Eye (tissue), 1 donor: Measurements from ENCODE around the gene DYNLL1.
A peak's percentile ranks its signal among the peaks of the same experiment; 100 is the strongest.
"Not testable (repeated sequence)": the region's sequence is repeated elsewhere in the genome, so short reads cannot be mapped to it uniquely, and the experiment has no call there.

Experiments
- DNase-seq: peaks from one replicate; pipeline ENCODE4 v3.0.0-alpha.2; 2015

The DYNLL1 gene

DNA sequence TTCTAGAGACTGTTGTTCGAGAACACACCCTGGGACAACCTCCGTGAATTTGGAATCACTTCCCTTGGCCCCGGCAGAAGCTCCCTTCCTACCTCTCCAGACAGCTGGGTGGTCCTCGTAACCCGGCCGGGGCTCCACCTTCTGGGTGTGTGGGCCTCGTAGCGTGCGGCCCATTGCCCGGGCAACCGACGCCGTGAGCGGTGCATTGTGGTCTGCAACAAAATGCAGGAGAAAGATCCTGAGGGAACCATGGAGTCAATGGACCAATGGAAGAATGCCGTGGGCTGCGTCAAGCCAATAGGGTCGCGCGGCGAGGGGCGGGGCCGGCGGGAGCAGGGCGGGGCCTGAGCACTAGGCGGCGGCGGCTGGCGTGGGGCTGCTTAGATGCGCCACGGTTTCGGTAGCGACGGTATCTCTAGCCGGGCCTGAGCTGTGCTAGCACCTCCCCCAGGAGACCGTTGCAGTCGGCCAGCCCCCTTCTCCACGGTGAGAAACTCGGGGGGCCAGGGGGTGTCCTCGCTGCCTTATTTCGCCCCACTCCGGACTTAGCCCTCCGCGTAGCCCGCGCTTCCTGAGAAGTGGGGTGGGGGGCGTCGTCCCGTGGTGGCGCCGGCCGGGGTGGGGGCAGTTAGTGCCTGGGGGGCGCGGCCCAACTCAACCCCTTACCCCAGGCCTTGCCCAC, at the start of gene DYNLL1:
Gene DYNLL1 (plus strand): TSS at position 383 of the 682 bp plus-strand sequence. CDS start 309 bp downstream, outside the sequence.
- DNase-seq: peak; percentile 100

DNA sequence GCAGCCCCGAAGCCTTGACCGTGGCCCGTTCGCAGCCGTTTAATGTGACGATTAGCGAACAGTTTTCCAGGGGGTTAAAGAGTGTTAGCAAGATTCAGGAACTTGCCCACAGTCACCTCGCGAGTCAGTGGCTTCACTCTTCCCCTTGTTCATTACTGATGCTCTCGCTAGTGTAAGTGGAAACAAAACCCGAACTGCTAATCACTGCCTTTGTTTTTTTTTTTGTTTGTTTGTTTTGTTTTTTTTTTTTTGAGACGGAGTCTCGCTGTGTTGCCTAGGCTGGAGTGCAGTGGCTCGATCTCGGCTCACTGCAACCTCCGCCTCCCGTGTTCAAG, 49.1 kb upstream of the DYNLL1 start:
- DNase-seq: not testable (repeated sequence)

DNA sequence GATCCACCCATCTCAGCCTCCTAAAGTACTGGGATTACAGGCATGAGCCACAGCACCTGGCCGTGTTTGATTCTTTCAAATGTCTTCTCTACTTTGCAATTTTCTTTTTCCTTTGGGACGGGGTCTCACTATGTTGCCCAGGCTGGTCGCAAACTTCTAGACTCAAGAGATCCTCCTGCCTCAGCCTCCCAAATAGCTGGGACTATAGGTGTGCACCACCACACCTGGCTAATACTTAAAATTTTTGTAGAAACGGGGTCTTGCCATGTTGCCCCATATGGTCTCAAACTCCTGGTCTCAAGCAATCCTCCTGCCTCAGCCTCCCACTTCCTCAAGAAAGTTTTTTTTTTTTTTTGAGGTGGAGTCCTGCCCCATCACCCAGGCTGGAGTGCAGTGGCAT, 47.9 kb upstream of the DYNLL1 start:
- DNase-seq: no peak

DNA sequence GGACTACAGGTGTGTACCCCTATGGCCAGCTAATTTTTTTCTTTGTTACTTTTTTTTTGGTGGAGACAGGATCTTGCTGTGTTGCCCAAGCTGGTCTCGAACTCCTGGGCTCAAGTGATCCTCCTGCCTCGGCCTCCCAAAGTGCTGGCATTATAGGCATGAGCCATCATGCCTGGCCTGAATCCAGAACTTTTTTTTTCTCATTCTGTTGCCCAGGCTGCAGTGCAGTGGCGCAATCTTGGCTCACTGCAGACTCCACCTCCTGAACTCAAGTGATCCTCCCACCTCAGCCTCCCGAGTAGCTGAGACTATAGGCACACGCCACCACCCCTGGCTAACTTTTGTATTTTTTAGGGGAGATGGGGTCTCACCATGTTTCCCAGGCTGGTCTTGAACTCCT, 43.4 kb upstream of the DYNLL1 start:
- DNase-seq: not testable (repeated sequence)

DNA sequence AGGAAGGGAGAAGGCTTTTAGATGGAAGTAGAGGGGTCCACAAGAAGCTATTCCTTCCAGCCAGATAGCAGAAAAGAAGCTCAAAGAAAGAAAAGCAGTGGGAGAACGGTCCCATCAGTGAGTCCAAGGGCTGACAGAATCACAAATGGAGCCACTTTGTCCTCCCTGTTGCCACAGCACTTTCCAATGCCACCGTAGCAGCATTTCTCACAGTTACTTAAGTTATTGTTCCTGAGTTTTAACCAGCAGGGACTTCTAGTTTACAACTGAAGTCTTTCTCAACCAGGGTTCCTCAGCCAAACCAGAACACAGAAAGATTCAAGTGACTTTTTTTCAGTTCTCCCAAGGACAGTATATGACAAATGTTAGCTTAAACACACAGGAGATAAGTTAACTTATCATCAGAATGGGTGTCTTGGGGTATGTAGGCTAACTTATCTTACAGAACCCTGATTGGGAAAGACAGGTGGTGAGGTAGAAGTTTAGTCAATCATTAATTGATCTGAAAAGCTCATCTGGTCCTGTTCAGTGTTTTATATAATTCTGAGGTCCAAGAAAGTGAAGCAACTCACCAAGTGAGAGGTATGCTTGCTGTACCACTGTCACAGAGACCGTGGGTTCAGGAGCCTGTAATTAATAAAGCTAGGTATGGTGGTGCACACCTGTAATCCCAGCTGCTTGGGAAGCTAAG, 42.7 kb upstream of the DYNLL1 start:
- DNase-seq: no peak

DNA sequence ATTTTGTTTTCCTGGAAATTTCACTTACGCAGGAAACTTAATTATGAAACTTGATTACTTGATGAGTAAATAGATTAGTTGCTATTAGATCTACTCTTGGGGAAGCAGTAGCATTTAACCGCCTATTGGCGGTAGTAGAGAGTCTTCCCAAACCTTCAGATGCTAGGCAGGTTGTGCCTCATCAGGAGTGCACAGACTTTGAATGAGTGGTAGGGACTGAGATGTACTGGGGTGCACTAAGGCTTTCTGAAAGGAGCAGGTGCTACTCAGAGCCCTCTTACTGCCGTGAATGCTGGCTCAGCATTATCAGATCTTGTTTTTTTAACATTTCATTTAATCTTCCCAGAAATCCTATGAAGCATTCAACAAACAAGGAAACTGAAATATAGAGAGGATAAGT, 41.9 kb upstream of the DYNLL1 start:
- DNase-seq: no peak

DNA sequence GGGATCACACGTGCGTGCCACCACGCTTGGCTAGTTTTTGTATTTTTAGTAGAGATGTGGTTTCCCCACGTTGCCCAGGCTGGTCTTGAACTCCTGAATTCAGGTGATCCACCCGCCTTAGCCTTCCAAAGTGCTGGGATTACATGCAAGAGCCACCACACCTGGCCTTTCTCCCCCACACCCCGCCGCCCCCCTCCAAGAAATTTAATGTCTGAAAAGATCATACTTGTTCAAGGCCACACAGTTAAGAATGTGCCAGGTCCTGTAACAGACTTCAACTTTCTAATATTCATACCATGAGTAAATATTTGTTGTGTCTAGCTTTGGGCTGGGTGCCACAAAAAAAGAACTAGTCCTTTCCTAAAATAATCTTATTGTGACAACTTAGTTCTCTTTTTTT, 40.6 kb upstream of the DYNLL1 start:
- no peak for DNase-seq

DNA sequence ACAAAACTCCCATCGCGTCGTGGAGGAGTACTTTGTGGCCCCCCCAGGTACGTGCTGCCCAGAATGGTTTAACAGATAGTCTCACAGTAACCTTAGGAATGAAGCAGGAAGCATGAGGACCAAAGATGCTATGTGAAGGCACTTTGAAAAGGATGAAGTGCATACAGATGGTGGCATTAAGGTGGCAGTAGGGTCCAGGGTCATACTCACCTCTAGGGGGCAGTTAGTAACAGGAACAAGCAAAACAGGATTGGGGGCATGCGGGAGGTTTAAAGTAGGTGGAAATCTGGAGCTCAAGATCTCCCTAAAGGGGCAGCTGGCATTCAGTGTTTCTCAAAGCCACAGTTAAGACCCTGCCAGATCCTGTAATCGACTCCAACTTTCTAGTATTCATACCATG, 38.8 kb upstream of the DYNLL1 start:
- DNase-seq: no peak

DNA sequence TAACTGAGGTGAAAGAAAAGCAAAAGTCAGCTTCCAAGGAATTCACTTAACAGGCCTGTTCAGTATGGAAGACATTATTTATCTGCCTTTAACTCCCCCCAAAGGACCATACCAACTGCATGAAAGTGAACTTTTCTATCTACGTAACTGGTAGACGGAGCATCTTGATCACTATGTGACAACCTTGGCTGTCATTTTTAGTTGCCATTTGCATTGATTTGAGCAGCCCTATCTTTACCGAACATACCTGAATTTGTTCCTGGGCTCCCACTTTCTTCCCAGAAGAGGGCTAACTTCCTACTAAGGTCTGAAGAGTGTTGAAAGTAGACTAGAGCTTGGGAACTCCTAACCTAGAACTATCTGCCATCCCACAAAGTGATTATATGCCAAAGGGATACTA, 35.8 kb upstream of the DYNLL1 start:
- no peak for DNase-seq

DNA sequence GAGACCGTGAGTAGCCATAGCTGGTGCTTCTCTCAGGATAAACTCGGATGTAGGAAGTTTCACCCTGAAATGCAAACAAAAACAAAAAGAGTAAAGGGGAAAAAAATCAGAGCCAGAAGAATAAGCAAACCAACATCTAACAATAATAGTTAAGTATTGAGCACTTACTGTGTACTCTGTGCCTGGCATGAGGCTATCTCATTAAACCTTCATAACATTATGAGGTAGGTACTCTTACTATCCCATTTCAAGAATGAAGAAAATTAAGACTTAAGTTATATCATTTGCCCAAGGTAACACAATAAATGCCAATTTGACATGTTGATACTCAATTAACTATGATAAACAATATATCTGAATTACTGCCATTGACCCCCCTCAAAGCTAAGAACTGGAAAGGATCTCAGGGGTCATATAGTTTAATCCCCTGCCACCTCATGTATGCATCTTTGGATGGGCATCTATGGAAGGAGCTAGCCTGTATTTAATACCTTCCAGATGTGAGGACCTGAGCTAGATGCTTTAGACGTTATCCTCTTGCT, 33.7 kb upstream of the DYNLL1 start:
- no peak for DNase-seq

DNA sequence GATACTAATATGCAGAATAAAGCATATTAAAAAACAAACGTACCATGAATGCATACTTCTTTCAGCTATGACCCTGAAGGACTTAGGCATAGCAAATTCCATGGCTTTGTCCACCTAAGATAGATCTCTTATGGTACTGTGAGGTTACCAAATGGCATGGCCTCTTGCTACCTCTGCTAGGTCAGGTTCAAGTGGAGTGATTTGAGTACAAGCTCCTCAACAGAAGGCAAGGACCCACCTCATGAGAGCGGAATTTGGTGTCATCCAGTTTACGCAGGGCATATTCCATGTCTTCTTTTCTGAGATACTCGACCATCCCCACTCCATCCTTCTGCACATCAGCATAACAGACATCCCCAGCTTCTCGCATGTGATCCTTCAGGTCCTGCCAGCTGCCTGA, 32.2 kb upstream of the DYNLL1 start:
- DNase-seq: no peak

DNA sequence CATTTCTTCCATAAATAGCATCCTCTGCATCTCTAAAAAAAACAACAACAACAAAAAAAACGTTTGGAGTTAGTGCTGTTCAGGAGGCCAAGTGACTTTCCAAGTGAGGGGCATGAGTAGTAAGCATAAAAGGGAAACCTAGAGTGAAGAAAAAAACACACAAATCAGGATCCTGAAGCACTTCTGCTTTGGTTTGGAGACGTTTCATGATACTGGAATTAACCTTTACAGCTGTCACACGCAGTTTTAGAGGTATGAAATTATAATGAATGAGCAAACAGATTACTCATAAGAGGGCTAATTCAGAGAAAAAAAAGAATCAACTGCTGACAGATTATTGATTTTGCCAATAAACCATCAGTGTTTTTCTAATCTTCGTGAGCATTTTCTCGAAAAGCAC, 30.2 kb upstream of the DYNLL1 start:
- DNase-seq: no peak

DNA sequence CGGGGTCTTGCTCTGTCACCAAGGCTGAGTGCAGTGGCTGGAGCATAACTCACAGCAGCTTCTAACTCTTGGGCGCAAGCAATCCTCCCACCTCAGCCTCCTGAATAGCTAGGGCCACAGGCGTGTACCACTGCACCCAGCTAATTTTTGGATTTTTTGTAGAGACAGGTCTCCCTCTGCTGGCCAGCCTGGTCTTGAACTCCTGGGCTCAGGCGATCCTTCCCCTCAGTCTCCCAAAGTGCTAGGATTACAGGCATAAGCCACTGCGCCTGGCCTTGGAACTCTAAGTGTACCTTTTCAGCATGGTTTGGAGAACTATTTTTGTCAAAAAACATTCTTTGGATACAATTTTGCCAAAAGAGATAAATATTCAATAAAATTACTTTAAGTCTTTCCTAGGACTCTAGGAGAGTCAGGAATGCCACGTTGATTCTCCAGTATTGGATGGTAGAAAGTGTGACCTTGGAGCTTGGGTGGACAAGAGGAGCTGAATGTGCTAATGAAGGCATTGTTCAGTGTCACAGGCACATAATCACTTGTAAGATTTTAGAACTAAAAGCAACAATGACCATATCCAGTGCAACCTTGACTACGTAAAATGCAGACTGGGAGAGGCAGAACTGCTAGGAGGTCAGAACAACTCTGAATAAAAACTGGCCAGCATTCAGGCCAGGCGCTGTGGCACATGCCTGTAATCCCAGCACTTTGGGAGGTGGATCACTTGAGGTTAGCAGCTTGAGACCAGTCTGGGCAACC, 29.2 kb upstream of the DYNLL1 start:
- DNase-seq: peak; percentile 72

DNA sequence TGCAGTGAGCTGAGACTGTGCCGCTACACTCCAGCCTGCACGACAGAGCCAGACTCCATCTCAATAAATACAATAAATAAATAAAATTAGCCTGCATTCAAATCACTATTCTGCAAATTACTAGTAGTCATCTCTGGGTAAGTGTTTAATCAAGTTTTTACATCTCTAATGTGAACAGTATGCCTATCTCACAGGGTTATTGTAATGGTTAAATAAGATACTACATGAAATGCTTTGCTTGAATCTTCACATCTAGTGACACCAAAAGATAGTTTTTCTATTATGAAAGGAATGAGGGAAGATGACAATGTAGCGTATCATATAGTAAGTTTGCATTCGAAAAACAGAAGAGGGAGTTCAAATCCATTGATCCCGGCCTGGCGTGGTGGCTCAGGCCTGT, 28.5 kb upstream of the DYNLL1 start:
- DNase-seq: no peak

DNA sequence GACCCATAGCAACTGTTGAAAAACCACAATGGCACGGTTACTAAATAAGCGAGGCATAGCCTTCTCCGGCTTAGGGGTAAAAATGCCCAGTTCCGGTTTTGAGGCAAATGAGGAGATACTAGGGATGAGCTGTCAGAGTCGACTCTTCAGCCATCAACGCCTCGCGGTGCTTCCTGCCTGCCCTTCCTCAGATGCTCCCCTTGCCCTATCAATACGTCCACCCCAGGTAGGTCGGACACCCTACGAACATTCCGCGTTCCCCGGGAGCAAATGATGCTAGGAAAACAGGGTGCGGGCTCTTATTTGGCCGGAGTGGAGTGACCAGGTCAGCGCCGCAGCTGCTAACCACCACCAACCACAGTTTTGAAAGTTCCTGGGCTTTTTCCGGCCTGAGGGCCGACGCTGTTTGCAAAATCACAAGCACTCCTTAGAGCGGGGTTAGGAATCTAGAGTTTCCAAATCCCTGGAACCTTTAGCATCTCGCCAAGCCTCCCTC, 27.5 kb upstream of the DYNLL1 start:
- peak; percentile 66 for DNase-seq

DNA sequence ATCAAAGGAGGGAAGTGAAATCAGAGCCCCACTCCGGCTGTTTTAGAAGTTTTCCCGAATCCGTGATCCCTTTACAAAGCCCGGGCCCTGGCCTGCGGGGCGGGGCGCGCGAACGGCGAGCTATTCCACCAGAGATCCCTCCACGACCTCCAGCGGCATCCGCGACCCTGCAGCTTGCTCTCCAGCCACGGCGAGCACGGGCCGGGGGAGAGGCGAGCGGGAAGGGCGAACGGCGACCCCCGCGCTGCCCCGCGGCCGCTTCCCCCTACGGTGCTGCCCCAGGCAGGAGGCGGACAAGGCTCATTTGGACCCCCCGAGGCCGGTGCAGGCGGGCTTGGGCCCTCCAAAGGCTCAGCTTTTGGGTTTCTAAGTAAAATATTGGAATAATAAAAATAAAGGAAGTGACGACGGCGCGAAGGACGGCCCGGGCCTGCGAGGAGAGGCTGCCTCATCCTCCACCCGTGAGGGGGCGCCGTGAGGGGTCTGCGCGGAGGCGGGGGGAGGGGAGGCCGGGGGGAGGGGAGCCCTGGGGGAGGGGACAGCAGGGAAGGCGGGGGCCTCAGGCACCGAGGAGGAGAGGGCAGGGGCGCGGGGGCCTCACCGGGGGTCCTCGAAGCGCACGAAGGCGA, 27.0 kb upstream of the DYNLL1 start:
- DNase-seq: no peak

DNA sequence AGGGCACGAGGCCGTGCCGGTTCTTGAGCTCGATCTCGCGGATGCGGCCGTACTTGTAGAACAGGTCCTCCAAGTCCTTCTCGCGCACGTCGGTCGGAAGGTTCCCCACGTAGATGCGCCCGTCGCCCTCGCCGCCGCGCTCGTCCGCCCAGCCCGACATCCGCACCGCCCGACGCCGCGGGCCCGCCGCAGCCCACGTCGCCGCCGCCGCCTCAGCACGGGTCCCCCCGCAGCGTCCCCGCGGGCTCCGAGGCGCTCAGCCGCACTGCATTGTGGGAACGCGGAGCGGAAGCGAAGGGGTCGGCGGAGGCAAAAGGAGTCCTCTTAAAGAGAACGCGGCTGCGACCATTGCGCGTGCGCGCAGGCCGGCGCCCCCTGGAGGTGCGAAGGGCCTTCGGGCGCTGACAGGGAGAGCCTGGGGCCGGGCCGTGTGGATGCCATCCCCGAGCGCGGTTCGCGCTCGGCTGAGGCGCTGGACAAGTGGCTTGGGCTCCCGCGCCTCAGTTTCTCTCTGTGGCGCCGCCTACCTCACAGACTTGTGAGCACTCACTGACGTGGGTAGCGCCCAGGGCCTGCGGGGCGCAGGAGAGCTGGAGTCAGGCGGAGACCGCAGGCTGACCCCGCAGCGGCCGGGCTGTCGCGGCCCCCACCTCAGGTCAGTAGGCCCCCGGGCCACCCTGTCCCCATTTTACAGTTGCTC, 26.3 kb upstream of the DYNLL1 start, which contains the start of gene SRSF9:
Gene SRSF9 (minus strand): TSS at position 299 of the 700 bp plus-strand sequence. CDS start 139 bp downstream, at position 160.
- peak; percentile 99 for DNase-seq

DNA sequence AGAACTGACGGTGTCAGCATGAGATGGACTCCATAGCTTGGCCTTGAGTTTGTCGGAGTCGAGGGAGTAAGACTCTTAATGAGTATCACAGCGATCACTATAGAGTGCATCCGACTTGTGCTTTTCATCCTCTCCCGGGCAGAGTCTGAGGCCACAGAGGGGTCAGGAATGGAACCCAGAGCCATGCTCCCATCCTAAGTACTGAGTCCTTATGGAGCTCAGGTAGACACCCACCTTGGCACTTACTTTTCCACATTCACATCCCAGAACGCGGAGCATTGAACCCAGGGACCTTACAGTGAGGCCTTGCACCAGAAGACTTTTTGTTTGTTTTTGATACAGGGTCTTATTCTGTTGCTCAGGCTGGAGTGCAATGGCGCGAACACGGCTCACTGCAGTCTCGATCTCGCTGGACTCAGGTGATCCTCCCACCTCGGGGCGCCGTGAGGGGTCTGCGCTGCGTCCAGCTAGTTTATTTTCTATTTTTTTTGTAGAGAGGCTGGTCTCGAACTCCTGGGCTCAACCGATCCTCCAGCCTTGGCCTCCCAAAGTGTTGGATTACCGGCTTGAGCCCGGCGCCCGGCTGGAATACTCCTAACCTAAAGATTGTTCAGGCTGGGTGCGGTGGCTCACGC, 25.6 kb upstream of the DYNLL1 start:
- DNase-seq: no peak

DNA sequence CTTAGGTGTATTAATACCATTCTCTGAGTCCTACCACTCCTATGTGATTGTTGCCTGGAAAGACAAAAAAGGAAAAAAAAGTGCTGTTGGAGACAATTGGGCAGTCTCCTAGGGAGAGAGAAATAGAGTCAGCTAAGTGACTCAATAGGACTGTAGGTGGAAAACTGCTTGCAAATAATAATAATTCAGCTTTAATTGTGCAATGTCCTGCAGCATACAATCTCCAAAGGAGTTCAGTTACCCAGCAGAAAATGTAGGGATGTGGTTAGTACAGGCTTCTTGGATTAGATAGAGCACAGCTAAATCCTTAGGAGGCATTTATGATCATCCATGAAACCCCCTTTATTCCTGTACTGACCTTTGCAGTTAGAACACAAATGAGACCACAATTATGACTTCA, 23.4 kb upstream of the DYNLL1 start:
- no peak for DNase-seq

DNA sequence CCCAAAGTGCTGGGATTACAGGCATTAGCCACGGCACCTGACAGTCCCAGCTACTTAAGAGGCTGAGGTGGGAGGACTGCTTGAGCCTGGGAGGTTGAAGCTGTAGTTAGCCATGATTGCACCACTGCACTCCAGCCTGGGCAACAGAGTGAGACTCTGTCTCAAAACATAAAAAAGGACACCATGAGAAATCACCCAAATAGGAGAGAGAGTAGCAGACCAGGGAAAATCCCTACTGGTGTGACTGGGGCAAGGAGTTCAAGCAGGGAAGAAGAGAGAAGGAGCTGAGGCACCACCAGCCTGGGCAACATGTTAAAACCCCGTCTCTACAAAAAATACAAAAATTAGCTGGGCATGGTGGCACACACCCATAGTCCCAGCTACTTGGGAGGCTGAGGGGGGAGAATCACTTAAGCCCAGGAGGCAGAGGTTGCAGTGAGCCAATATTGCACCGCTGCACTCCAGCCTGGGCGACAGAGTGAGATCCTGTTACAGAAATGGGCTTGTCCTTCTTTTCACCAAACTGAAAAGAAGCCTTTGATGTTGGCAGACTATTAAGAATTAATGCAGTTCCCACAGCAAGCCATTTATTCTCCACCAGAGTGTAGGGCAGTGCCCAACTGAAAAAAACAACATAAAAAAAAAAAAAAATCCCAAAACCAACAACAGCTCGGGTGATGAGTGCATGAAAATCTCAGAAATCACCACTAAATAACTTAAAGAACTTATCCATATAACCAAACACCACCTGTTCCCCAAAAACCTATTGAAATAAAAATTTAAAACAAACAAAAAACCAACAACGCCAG, 21.9 kb upstream of the DYNLL1 start:
- DNase-seq: no peak

DNA sequence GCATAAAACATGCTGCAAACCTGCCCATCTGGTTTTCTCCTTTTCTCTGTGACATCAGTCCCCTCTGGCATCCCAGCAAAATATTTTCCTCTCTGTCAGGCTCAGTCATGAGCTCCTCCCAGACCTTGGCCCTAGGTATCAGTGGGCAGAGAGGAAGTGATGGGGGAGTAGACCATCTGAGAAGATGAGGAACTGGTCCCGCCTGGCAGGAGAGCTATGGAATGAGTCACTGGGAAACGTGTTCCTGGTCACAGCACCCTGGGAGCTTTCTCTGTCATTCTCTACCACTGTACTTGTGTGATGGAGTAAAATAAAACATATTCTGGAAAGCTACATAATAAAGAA, 21.3 kb upstream of the DYNLL1 start:
- DNase-seq: peak; percentile 30
